Type B pancreatic cell (in vitro differentiated cells): ENCODE measurements around the gene ARHGAP36. TPM values are rescaled to one million over a fixed set of nuclear protein-coding genes. Genes with fewer than 3 reads are reported as not detected.

Experiments used
- DNase-seq: peaks from one replicate; pipeline ENCODE4 v3.0.0; 2021; ENCODE audit warnings: mixed read lengths; ENCODE audit not compliant: unreplicated experiment; ENCODE audit errors: extremely low spot score
- H3K27ac Mint-ChIP-seq: 2 replicates; pipeline ENCODE4 v1.8.0; 2021; ENCODE audit warnings: mild to moderate bottlenecking, mixed read lengths
- H3K27me3 Mint-ChIP-seq: 2 replicates; pipeline ENCODE4 v1.8.0; 2021; ENCODE audit warnings: mixed read lengths
- H3K36me3 Mint-ChIP-seq: 2 replicates; pipeline ENCODE4 v1.8.0; 2021; ENCODE audit warnings: mixed read lengths
- H3K4me1 Mint-ChIP-seq: one replicate; pipeline ENCODE4 v1.8.0; 2021; ENCODE audit warnings: mixed read lengths; ENCODE audit not compliant: unreplicated experiment
- H3K4me3 Mint-ChIP-seq: 2 replicates; pipeline ENCODE4 v1.8.0; 2021; ENCODE audit warnings: mild to moderate bottlenecking, mixed read lengths
- H3K9me3 Mint-ChIP-seq: 2 replicates; pipeline ENCODE4 v1.8.0; 2021; ENCODE audit warnings: mixed read lengths
- CTCF ChIP-seq: fragments of 200-600 bp; sonication (generic); conservative IDR thresholded peaks from 2 replicates; pipeline ENCODE4 v1.5.0; 2021; ENCODE audit warnings: antibody characterized with exemption, mild to moderate bottlenecking
- total RNA-seq: library from RNA; stranded (reverse); gene quantifications from 2 replicates; pipeline ENCODE4 v1.2.1, GENCODE V29; 2021; ENCODE audit warnings: low replicate concordance

The ARHGAP36 gene
- total RNA-seq, 1 donor from 2014 or later, result 0.92 TPM

- Mint-ChIP-seq H3K27me3 (peaks cover 62% of the 10 kb centered on the region), H3K4me1 (no peaks in the 10 kb centered on the region), H3K9me3 (no peaks in the 10 kb centered on the region), H3K27ac (no peak overlapping the region), H3K36me3 (no peaks in the 10 kb centered on the region), H3K4me3 (no peak overlapping the region)
- no peak for DNase-seq
- no peak for TF ChIP-seq CTCF
Measured at GRCh38 chrX:131040781-131041180, 17.4 kb upstream of the ARHGAP36 start.

- H3K4me3 Mint-ChIP-seq, result no peak overlapping the region
- DNase-seq, result no peak
- H3K36me3 Mint-ChIP-seq, result no peaks in the 10 kb centered on the region
- no peak overlapping the region for H3K27ac Mint-ChIP-seq
- H3K9me3 Mint-ChIP-seq, result no peaks in the 10 kb centered on the region
- no peaks in the 10 kb centered on the region for H3K4me1 Mint-ChIP-seq
- no peak for TF ChIP-seq CTCF
- H3K27me3 Mint-ChIP-seq, result peaks cover 70% of the 10 kb centered on the region
Measured at GRCh38 chrX:131041667-131042066, 16.5 kb upstream of the ARHGAP36 start.

GRCh38 chrX:131045726-131046125 is 12.4 kb upstream of the ARHGAP36 start:
- Mint-ChIP-seq H3K4me1 (no peaks in the 10 kb centered on the region), H3K27ac (no peak overlapping the region), H3K9me3 (no peaks in the 10 kb centered on the region), H3K27me3 (peaks cover 90% of the 10 kb centered on the region), H3K36me3 (no peaks in the 10 kb centered on the region), H3K4me3 (no peak overlapping the region)
- no peak for TF ChIP-seq CTCF
- no peak for DNase-seq

- H3K36me3 Mint-ChIP-seq, result no peaks in the 10 kb centered on the region
- H3K27ac Mint-ChIP-seq, result no peak overlapping the region
- H3K4me3 Mint-ChIP-seq, result no peak overlapping the region
- no peaks in the 10 kb centered on the region for H3K4me1 Mint-ChIP-seq
- no peak for TF ChIP-seq CTCF
- DNase-seq, result no peak
- peaks cover 83% of the 10 kb centered on the region for H3K27me3 Mint-ChIP-seq
- no peaks in the 10 kb centered on the region for H3K9me3 Mint-ChIP-seq
Measured at GRCh38 chrX:131046596-131046995, 11.6 kb upstream of the ARHGAP36 start.

- H3K36me3 Mint-ChIP-seq, result no peaks in the 10 kb centered on the region
- H3K27ac Mint-ChIP-seq, result no peak overlapping the region
- DNase-seq, result no peak
- no peaks in the 10 kb centered on the region for H3K4me1 Mint-ChIP-seq
- peaks cover 85% of the 10 kb centered on the region for H3K27me3 Mint-ChIP-seq
- no peak for TF ChIP-seq CTCF
- H3K4me3 Mint-ChIP-seq, result no peak overlapping the region
- no peaks in the 10 kb centered on the region for H3K9me3 Mint-ChIP-seq
Measured at GRCh38 chrX:131047180-131047579, 11.0 kb upstream of the ARHGAP36 start.

GRCh38 chrX:131053076-131053475 is 5.1 kb upstream of the ARHGAP36 start:
- TF ChIP-seq CTCF, result no peak
- Mint-ChIP-seq H3K27ac (no peak overlapping the region), H3K4me3 (no peak overlapping the region), H3K4me1 (no peaks in the 10 kb centered on the region), H3K9me3 (no peaks in the 10 kb centered on the region), H3K27me3 (peaks cover 83% of the 10 kb centered on the region), H3K36me3 (no peaks in the 10 kb centered on the region)
- DNase-seq, result no peak
